ENCODE measurements around the gene BCAS2.

Gene BCAS2

DNA sequence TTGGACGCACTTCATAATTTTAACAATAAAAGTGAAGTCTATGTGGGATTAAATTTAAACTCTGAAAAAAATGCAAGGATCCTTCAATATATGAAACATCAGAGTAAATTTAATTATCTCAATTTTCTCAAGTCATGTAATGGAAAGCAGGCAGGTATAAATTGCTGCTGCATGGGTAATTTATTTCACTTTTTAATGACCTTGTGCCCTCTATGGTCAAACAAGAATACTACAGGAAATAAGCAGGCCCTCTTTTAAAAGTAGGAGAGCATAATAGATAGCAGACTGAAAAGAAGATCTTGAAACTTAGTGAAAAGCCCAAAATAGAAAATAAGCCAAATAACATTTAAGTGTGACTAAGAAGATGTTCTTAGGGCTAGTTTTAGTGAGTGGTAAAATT lies 22.9 kb downstream of the BCAS2 start:
- no peak for DNase-seq (ENCODE audit: low read depth)

- no peak for DNase-seq (ENCODE audit: low read depth)
Measured at GRCh38 chr1:114554577-114554976, 26.8 kb downstream of the BCAS2 start.

DNA sequence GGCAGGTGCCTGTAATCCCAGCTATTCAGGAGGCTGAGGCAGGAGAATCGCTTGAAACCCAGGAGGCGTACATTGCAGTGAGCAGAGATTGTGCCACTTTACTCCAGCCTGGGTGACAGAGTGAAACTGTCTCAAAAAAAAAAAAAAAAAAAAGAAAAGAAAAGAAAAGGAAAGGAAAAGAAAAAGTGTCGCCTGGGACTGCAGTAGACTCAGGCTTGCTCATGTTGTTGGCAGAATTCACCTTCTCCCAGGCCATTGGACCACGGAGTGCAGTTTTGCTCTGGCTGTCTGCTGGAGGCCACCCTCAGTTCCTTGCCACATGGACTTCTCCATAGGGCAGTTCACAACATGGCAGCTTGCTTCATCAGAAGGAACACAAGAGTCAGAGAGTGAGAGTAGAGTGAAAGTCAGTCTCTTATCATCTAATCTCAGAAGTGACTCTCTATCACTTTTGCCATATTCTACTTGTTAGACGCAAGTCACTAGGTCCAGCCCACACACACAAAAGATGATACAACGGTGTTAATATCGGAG lies 29.2 kb downstream of the BCAS2 start:
- DNase-seq (ENCODE audit: low read depth): no peak

DNA sequence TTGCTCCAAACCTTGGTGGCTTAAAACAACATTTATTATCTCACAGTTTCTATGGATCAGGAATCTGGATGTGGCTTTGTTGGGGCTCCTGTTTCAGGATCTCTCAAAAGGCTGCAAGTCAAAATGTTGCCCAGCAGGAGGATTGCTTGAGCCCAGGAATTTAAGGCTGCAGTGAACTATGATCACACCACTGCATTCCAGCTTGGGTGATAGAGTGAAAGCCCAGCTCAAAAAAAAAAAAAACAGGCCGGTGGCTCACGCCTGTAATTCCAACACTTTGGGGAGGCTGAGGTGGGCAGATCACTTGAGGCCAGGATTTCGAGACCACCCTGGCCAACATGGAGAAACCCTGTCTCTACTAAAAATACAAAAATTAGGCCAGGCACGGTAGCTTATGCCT lies 30.0 kb downstream of the BCAS2 start:
- DNase-seq (ENCODE audit: low read depth): no peak

GRCh38 chr1:114550336-114550735 lies 31.1 kb downstream of the BCAS2 start:
- DNase-seq (ENCODE audit: low read depth): no peak

- no peak for DNase-seq (ENCODE audit: low read depth)
Measured at GRCh38 chr1:114549137-114549536, 32.3 kb downstream of the BCAS2 start.

DNA sequence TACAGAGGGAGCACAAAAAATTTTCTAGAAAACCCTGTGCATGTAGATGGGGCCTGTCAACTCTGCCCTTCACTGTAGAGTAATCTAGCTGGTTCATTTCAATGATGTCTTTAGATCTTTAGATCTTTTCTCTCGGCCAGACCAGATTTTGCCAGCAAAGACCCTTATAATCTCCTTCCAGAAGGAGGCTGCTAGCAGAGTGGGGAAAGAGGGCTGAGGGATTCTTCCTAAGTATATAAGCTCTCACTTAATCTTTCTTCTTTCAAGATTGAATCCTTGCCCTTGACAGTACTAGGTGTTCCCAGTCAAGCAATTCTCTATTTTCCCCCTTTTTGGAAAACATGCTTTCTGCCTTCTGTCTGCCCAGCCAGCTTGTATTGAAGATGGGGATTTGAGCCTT lies 34.3 kb downstream of the BCAS2 start:
- DNase-seq (ENCODE audit: low read depth): no peak

- no peak for DNase-seq (ENCODE audit: low read depth)
Measured at GRCh38 chr1:114545796-114546195, 35.6 kb downstream of the BCAS2 start.

DNA sequence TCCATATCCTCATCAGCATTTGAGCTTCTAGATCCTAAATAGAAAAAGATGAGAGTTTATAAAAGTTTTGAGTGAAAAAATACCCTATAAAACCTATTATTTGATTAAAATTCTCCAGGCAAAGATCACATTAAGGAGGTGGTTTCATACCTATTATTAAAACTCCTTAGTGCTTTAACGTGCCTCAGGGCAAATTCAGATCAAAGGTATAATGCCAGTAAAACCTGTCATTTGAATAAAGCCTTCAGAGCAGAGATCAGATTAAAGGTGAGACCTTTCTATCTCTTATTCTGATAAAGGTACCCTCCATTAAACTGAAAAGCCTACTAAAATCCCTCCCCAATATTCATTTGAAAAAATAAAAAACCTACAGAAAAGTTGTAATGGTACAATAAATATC lies 36.1 kb downstream of the BCAS2 start:
- DNase-seq (ENCODE audit: low read depth): no peak

GRCh38 chr1:114540821-114541220 lies 40.6 kb downstream of the BCAS2 start:
- DNase-seq (ENCODE audit: low read depth): no peak

DNA sequence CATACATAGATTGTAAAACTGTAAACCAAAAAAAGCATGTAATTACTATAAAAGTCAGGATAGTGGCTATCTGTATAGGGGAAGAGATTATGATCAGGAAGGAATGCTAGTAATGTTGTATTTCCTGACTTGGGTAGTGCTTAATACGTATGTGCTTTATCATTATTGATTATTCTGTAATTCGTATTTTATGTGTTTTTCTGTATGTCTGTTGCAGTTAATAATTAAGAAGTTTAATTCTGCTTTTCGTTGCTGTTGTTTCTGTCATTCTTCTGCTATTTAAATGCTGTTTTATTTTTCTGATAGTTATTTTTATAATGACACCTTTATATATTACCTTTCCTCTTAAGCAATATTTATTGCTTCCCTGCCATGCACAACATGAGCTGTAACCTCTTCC lies 41.1 kb downstream of the BCAS2 start:
- no peak for DNase-seq (ENCODE audit: low read depth)

- DNase-seq (ENCODE audit: low read depth): no peak
Measured at GRCh38 chr1:114536043-114536442, 45.4 kb downstream of the BCAS2 start.

DNA sequence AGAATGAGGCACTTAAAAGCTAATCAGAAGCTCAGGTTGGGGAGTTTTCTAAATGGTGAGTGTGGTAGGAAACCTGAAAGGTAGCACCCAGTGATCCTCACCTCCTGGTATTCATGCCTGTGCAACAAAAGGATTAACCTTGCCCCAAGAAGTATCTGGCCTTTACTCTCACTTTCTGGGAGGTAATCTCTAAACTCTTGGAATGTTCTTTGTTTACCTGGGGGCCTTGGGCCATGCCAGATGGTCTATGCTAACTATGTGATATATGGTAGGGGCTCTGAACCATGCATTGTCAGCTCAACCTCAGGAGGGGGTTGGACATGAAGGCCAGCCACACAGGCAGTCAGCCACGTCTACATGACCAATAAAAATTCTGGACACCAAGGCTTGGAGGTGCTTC lies 46.0 kb downstream of the BCAS2 start:
- no peak for DNase-seq (ENCODE audit: low read depth)

DNA sequence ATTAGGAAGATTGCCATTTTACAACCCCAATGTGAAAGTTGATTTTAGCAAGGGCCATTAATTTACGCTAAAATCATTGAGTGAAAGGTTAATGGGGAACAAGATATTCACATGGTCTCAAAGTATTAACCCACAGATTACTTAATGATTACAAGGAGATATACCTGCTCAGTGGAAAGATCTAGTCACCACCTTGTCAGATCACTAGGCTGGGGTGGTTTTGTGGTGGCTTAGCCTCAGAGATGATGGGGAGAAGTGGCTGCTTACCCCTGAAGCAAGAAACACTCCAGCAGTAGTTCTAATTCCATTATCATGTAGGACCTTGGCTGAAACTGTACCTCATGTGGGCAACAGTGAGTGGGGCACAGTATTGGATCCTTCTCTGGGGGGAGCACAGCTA lies 50.3 kb downstream of the BCAS2 start:
- no peak for DNase-seq (ENCODE audit: low read depth)

DNA sequence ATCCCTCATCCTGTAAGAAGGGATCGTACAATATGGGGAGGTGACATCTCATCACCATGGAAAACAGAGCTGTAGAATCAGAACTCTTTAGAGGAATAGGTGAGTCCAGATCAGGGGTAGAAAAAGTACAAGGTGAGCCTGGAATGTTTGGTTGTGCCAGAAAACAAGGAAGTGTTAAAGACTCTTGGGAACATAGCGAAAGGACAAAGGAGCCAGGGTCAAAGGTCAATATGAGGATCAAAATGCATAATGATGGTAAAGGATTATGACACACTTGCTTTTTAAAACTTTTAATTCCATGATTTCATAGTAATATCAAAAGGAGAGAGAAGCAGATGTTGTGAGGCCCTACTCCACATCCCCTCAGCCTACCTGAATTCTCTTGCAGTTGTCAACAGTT lies 51.2 kb downstream of the BCAS2 start:
- DNase-seq (ENCODE audit: low read depth): no peak

DNA sequence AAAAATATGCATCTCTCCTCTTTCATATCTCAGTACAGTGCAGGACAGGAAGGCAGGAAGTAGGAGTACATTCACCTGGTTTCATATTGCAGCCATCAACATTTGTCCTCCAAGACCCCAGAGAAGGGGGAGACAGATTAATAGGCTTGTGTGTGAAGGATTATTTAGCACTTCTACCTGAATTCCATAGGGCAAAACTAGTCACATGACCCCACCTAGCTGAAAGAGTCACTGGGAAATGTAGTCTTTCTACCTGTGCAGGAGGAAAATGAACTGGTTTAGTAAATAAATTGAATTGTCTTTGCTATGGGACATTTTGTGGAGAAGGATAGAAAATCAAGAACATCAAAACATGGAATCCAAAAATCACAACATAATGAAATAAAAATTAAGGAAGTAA lies 56.5 kb downstream of the BCAS2 start:
- DNase-seq (ENCODE audit: low read depth): no peak

DNA sequence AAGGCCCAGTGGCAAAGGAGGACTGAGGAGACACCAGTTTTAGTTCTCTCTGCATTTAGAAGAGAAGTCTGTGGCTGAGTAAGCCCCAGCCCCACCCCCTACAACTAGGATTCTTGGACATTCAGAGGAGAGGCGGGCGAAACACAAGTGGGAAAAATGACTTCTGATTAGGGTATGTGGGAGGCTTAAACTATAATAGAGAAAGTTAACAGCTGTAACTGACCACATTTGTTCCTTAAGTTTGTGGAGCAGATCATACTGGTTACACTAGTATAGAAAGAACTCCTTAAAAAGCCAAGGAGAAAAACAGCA lies 59.2 kb downstream of the BCAS2 start:
- DNase-seq (ENCODE audit: low read depth): no peak

GRCh38 chr1:114521396-114522263 lies 59.8 kb downstream of the BCAS2 start:
- DNase-seq (ENCODE audit: low read depth): no peak

Data from stimulated activated CD8-positive, alpha-beta memory T cell treated with anti-CD3 and anti-CD28 coated beads, Interleukin-15, amount 100 ng/mL, for 24 hours (primary cell).